GM23248 (cell line): ENCODE results near the gene CRYAB.

Experiments used
- EZH2 ChIP-seq: fragments of 200-600 bp; sonication (generic); IDR thresholded peaks from 2 replicates; pipeline ENCODE4 v1.6.1; 2018; ENCODE audit warnings: antibody characterized with exemption, mild to moderate bottlenecking; ENCODE audit not compliant: insufficient read depth, poor library complexity, severe bottlenecking
- EZH2phosphoT487 ChIP-seq: fragments of 200-600 bp; sonication (generic); IDR thresholded peaks from 2 replicates; pipeline ENCODE4 v1.6.1; 2018; ENCODE audit warnings: antibody characterized with exemption, moderate library complexity, mild to moderate bottlenecking, low read depth; ENCODE audit not compliant: insufficient read depth

- TF ChIP-seq EZH2 (no peak), EZH2phosphoT487 (no peak)
These were observed 2.4 kb upstream of the CRYAB start for GRCh38 chr11:111913997-111914396.
